GM19468 (cell line): ENCODE data around the gene HES7.

Experiments
- ATAC-seq: cut with Tn5 transposase; IDR thresholded peaks from one replicate; pipeline ENCODE4 v1.9.1; 2021; ENCODE audit warnings: mild to moderate bottlenecking, moderate library complexity, moderate number of reproducible peaks; ENCODE audit not compliant: unreplicated experiment; ENCODE audit errors: extremely low read depth

The HES7 gene

GRCh38 chr17:8143581-8144400 lies 19.9 kb upstream of the HES7 start:
- no peak for ATAC-seq

DNA sequence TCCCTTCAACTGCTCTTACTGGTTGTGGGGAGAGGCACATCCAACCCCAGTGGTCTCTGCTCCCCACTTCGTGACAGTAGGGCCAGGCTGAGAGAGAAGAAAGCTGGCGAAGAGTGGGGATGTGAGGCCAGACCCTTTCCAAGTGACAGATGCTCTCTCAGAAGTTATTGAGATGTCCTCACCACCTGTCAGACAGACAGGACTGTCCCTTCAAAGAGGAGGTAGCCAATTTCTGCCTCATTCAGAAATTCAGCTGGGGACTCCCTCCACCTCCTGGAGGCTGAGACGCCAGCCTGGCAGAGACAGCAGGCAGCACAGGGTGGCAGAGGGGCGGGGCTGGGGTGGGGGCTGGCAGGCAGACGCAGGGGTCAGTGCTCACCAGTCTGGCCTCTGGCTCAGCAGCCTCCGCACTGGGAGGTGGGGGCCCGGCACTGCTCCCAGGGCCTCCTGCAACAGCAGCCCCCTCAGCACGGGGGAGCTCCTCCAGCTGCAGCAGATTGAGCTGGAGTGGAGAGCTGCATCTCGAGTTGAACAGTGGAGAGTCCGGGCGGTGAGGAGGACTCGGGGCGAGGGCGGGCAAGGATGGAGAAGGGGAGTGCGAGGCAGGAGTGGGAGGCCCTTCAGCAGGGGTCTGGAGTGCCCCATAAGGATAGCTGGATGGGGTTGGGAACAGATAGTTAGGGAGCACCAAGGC lies 19.1 kb upstream of the HES7 start:
- ATAC-seq, result no peak

DNA sequence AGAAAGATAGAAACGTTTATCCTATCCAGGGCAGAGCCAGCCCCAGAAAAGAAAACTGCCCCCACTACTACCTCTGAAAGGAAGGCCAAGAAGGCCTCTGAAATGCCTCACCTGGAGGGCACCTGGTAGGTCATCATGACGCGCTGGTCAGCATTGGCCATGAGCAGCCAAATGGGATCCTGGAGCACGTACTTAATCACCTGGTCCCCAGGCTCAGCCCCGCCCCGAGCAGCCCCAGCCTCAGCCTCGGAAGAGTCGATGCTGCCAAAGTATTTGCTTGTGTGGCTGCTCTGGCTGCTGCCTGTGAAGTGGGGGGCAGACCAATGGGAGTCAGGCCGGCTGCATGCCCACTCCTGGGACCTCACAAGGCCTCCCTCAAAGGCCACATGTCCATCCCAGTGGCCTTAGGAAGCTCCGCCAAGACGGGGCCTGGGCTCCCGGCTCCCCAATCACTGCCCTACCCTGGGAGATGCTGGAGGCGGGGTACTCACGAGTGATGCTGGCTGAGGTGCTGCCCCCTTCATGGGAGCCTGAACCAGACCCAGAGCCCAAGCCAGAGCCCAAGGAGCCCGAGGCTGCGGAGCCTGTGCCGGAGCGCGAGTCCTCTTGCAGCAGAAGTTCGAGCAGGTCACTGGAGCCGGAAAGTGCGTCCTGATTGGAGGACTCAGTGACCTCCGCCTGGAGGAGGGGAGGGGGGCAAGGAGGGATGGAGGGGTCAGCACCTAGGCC lies 18.4 kb upstream of the HES7 start:
- no peak for ATAC-seq

DNA sequence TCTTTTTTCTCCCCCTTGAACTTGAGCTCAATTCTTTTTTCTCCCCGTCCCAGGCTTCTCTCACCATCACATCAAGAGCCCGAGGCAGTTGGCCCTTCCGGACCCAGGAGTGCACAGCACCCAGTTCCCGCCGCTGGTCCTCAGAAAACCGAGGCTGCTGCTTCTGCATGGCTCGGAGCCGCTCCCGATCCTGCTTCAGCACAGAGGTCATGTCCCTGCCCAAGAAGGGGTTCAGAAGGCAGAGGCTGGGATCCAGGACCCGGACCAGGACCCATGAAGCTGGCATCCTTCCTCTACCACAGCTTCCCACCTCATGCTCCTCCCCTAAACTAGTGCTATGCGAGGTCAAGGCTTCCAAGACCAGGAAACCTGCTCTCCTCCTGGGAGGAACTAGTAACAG lies 17.8 kb upstream of the HES7 start:
- no peak for ATAC-seq

GRCh38 chr17:8141045-8141444 lies 17.1 kb upstream of the HES7 start:
- no peak for ATAC-seq

DNA sequence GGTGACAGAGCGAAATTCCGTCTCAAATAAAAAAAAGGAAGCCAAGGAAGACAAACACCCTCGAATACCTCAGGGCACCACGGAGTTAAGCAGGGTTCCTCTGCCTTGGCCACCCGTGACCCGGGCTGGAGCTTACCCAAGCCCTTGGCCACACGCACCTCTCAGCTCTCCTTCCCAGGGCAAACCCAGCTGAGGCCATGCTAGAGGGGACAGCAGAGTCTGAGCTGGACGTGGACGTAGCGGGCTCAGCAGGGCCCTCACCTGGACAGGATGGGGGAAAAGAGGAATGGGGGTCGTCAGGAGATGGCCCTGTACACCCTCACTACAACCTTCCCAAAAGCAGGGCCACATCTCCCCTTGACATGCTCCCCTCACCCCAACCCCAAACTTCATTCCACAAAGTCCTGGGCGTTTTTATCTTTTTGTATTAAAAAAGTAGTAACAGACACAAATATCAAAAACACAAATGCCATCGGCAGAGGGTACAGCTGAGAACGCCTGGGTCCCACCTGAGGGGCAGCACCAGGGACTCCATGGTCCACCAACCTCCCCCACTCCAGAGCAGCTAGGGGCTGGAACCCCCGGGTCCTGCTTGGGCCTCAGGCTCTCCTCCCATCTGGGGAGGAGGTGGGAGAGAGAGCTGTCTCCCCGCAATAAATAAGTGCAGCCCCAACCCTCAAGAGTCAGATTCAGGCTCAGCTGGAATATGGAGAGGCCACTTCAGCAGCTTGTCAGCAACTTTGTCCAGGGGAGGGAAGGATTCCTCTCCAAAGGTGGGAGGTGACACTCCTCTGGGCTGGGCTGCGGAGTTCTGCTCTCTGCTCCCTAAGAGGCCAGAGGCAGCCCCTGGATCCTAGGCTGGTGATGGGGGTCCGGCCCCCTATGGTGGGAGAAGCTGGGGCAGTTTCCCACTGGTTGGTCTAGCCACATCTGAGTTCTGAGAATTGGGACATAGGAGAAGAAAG lies 16.4 kb upstream of the HES7 start:
- ATAC-seq, result no peak

DNA sequence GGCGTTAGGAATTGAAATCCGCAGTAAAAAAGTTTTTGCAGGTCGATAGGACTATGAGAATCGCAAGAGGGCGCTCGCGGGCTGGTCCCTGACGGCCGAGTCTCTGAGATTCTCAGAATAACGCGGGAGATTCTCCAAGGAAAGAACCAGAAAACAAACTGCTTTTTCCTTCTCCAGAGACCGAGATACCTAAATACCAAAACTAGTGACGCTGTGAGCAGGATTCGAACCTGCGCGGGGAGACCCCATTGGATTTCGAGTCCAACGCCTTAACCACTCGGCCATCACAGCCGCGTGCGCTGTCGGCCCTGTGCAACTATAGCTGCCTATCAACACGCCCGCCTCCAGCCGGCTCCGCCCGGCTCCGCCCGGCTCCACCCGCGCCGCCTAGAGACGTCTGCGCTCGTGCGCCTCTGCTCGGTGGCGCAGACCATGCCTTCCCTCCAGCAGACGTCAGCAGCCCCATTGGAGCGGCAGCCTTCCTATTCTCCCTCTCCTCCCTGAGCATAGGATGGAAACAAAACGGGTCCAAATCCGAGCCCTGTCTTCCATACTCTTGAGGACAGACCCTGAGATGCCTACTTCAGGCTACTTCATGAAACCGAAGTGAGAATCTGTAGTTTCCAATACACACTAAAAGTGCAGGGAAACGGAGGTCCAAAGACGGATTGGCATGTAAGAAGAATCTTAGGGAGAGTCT lies 14.9 kb upstream of the HES7 start:
- ATAC-seq, result peak; percentile 49

DNA sequence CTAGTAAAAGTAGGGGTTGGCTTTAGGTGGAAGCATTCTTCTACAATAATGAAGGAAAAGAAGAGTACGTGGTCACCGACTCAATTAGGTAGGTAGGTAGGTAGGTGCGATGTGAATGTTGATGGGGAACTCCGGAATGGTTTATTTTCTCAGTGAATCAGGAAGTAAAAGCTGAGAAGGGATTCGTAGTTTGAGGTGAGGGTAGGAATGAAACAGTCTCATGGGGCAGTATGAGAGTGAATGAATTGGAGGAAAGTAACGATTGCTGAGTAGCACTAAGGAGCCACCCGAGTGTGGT lies 14.4 kb upstream of the HES7 start:
- peak; percentile 12 for ATAC-seq

GRCh38 chr17:8137645-8138373 lies 13.9 kb upstream of the HES7 start:
- ATAC-seq, result no peak

- no peak for ATAC-seq
Observed at GRCh38 chr17:8133941-8134340, 10.0 kb upstream of the HES7 start.

DNA sequence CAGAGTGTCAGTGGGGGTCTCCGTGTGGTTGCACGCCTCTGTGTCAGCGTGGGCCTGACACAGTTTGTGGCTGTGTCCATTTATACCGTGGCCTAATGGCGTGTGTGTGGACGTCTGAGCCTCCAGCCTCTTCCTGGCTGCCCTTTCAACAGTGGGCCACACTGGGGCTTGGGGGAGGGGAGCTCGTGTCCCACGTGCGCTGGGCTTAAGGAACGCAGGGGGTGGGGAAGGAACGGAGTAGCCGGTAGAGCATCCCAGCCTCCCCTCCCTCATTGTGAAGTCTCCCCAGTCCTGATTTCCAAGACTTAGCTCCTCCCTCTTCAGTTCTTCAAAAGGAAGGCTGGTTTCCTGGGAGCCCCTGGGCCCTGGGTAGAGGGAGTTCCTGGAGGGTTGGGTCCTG lies 9.5 kb upstream of the HES7 start:
- no peak for ATAC-seq

- no peak for ATAC-seq
Observed at GRCh38 chr17:8131844-8132441, 8.0 kb upstream of the HES7 start.

- ATAC-seq, result no peak
Observed at GRCh38 chr17:8128125-8128784, 4.3 kb upstream of the HES7 start.

DNA sequence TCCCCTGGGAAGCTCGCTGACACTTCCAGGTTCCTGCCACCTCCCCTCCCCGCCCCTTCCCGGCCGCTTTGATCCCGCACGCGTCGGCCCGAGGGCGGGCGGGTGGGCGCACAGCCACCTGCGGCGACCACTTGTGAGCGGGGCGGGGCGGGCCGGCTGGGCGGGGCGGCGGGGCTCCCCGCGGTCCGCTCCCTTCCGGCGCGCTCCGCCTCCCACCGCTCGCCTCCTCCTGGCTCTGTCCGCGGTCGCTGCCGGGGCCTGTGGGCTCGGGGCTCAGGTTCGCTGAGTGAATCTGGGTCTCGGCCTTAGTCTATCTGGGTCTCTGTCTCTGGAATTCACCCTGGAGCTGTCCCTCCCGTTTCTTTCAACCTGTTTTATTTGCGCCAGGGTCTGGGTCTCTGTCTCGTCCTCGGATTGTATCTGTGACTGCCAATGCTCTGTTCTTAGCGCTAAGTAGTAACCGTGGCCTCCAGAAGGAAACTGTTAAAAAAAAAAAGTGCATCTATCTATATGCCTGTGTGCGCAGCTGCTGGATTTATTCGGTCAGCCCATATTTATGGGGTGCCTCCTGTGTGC lies 2.7 kb upstream of the HES7 start:
- no peak for ATAC-seq

DNA sequence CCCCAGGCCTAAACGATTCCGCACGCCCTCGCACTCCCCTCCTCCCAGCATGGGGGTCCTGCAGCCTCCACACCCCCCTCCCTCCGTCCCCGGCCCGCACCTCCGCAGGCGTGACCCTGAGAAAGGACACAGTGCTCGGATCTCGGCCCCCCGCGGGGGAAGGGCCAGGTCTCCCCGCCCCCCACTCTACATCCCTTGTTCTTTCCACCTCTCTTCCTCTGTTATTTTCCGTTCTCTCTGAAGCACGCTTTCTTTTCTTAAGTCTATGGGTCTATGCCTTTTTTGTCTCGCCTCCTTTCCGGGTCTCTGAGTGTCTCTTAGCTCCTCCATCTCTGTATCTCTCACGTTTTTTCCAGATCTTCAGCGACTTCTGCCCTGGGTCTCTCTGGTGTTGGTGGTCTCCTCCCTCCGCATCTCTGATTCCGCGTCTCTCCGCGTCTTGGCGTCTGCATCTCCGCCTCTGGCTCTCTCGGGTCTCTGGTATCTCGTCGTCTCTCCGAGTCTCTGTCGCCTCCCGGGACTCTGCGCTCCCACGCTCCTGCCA lies 2.1 kb upstream of the HES7 start:
- ATAC-seq, result no peak

GRCh38 chr17:8125154-8125946 lies 1.4 kb upstream of the HES7 start:
- ATAC-seq, result no peak
